K562 (cell line): Measurements from ENCODE around the gene EVL. TPM values are rescaled to one million over a fixed set of nuclear protein-coding genes. Genes with fewer than 3 reads are reported as not detected.
A peak's percentile ranks its signal among the peaks of the same experiment; 100 is the strongest.

Source experiments
- ATAC-seq: fragments of 200-7000 bp; cut with Tn5 transposase; 3 replicates; pipeline ENCODE4 v1.9.1; 2020; ENCODE audit warnings: moderate library complexity
- BruUV-seq: library from RNA; stranded (reverse); fragments of 400-500 nt; replicated peaks from 2 replicates; lab custom pipeline; 2021; lab: Mats Ljungman, UMichigan
- CTCF ChIA-PET: fragments of 300-600 bp; formaldehyde crosslinking; extraction: SDS; loops from one replicate; lab custom pipeline; 2021; ENCODE audit warnings: low intra/inter-chr PET ratio; lab: Yijun Ruan, JAX
- POLR2A ChIA-PET: fragments of 300-600, 350-650 bp; sonication (Branson Sonifier 250); formaldehyde crosslinking; extraction: SDS; loops from one replicate; lab custom pipeline; 2021; ENCODE audit warnings: antibody characterized with exemption, inconsistent platforms; lab: Yijun Ruan, JAX
- DNase-seq, 4 experiments: peaks; one replicate each; pipeline versions ENCODE4 v3.0.0 to v3.0.0-alpha.2; 2011 to 2018; ENCODE audit warnings: low spot score in 3 of 4, mixed read lengths in 3 of 4; ENCODE audit errors: extremely low read depth in 1 of 4
- FAIRE-seq: peaks from 2 replicates; lab custom pipeline; 2011; peaks lifted over from hg19 to GRCh38; lab: Jason Lieb, UNC
- H2AFZ ChIP-seq: 2 replicates; pipeline ENCODE4 v1.6.0; 2011; ENCODE audit warnings: low read depth, low read length, control low read depth, inconsistent platforms
- H3K27ac ChIP-seq: fragments of 200-600 bp; 3 replicates; pipeline ENCODE4 v1.8.0; 2011; ENCODE audit warnings: low read depth, mild to moderate bottlenecking, control low read depth, inconsistent platforms, low read length, moderate library complexity, mixed read lengths; ENCODE audit errors: extremely low read depth
- H3K27me3 ChIP-seq, 2 experiments: fragments of 300-600 bp in 1 of 2; 2 replicates in 1 of 2; 3 replicates in 1 of 2; pipeline versions ENCODE4 v1.6.0 to v1.8.0; 2011; ENCODE audit warnings: inconsistent platforms in 2 of 2, low read length in 2 of 2, mild to moderate bottlenecking in 1 of 2, mixed read lengths in 1 of 2, moderate library complexity in 1 of 2; ENCODE audit not compliant: control insufficient read depth in 2 of 2, insufficient read depth in 2 of 2
- H3K36me3 ChIP-seq: fragments of 300-600 bp; 3 replicates; pipeline ENCODE4 v1.8.0; 2011; ENCODE audit warnings: mild to moderate bottlenecking, low read length, inconsistent platforms; ENCODE audit not compliant: control insufficient read depth, insufficient read depth
- H3K4me1 ChIP-seq, 2 experiments: fragments of 200-600 bp in 1 of 2; replicated peaks in 1 of 2; 2 replicates in 1 of 2; 3 replicates in 1 of 2; pipeline versions ENCODE4 v1.5.1 to v1.8.0; 2011; ENCODE audit warnings: inconsistent platforms in 2 of 2, low read length in 2 of 2, mild to moderate bottlenecking in 1 of 2, mixed read lengths in 1 of 2, moderate library complexity in 1 of 2; ENCODE audit not compliant: control insufficient read depth in 2 of 2, insufficient read depth in 2 of 2
- H3K4me2 ChIP-seq: 2 replicates; pipeline ENCODE4 v1.6.1; 2011; ENCODE audit warnings: low read length, control low read depth, inconsistent platforms, mixed read lengths; ENCODE audit not compliant: insufficient read depth
- H3K4me3 ChIP-seq: fragments of 200-600 bp; sonication (generic), shearing (Covaris generic); 2 replicates; pipeline ENCODE4 v1.5.1; 2016; ENCODE audit warnings: control low read depth, inconsistent platforms
- H3K79me2 ChIP-seq: fragments of 200-600 bp; 3 replicates; pipeline ENCODE4 v1.8.0; 2011; ENCODE audit warnings: low read length, inconsistent platforms; ENCODE audit not compliant: control insufficient read depth, insufficient read depth
- H3K9ac ChIP-seq, 2 experiments: 2 replicates each; pipeline versions ENCODE4 v1.6.0 to v1.6.1; 2011; ENCODE audit warnings: low read depth in 2 of 2, low read length in 2 of 2, control low read depth in 1 of 2, inconsistent platforms in 1 of 2, mild to moderate bottlenecking in 1 of 2, mixed read lengths in 1 of 2; ENCODE audit not compliant: insufficient read depth in 1 of 2
- H3K9me1 ChIP-seq: one replicate; pipeline ENCODE4 v1.6.0; 2011; ENCODE audit warnings: inconsistent platforms, mild to moderate bottlenecking, low read length, moderate library complexity; ENCODE audit not compliant: control insufficient read depth, insufficient read depth
- H3K9me3 ChIP-seq: replicated peaks from 2 replicates; pipeline ENCODE4 v1.5.1; 2011; ENCODE audit warnings: low read depth, low read length, inconsistent platforms; ENCODE audit not compliant: control insufficient read depth, insufficient read depth
- H4K20me1 ChIP-seq: replicated peaks from 2 replicates; pipeline ENCODE4 v1.6.1; 2011; ENCODE audit warnings: low read length, inconsistent platforms, mixed read lengths; ENCODE audit not compliant: control insufficient read depth, insufficient read depth
- DPF2 ChIP-seq: fragments of 450-650 bp; IDR thresholded peaks from 2 replicates; pipeline ENCODE4 v1.6.1; 2016
- EP400 ChIP-seq: fragments of 450-650 bp; IDR thresholded peaks from 2 replicates; pipeline ENCODE4 v1.6.1; 2017; ENCODE audit warnings: antibody characterized with exemption, mild to moderate bottlenecking, moderate library complexity
- HOXB6 ChIP-seq: fragments of 250-450 bp; sonication (Bioruptor Pico); IDR thresholded peaks from 2 replicates; pipeline ENCODE4 v1.5.1; 2022; ENCODE audit warnings: mild to moderate bottlenecking, borderline replicate concordance
- KDM2B ChIP-seq: fragments of 250-450 bp; sonication (Bioruptor Pico); IDR thresholded peaks from 2 replicates; pipeline ENCODE4 v1.8.0; 2021; ENCODE audit warnings: mild to moderate bottlenecking, moderate library complexity
- MAFG ChIP-seq: fragments of 450-650 bp; conservative IDR thresholded peaks from 2 replicates; pipeline ENCODE4 v1.6.1; 2016; ENCODE audit warnings: missing genetic modification characterization, missing compliant biosample characterization
- MCM5 ChIP-seq: fragments of 450-650 bp; IDR thresholded peaks from 2 replicates; pipeline ENCODE4 v1.6.1; 2016; ENCODE audit warnings: low read depth
- MEIS2 ChIP-seq: fragments of 450-650 bp; IDR thresholded peaks from 2 replicates; pipeline ENCODE4 v1.6.1; 2014; ENCODE audit warnings: mild to moderate bottlenecking; ENCODE audit not compliant: partially characterized antibody
- MTA2 ChIP-seq: fragments of 450-650 bp; IDR thresholded peaks from 2 replicates; pipeline ENCODE4 v1.6.1; 2016; ENCODE audit warnings: low read depth
- RUNX1 ChIP-seq: sonication (generic); IDR thresholded peaks from 2 replicates; pipeline ENCODE4 v1.6.1; 2016; ENCODE audit warnings: antibody characterized with exemption, low read depth
- ZFP1 ChIP-seq: fragments of 450-650 bp; formaldehyde crosslinking; IDR thresholded peaks from 2 replicates; pipeline ENCODE4 v1.4.0; 2020; ENCODE audit warnings: mild to moderate bottlenecking, mixed read lengths
- ZNF134 ChIP-seq: fragments of 250-450 bp; sonication (Bioruptor Pico); conservative IDR thresholded peaks from 2 replicates; pipeline ENCODE4 v1.4.0; 2020
- ZNF165 ChIP-seq: fragments of 250-450 bp; sonication (Bioruptor Pico); IDR thresholded peaks from 2 replicates; pipeline ENCODE4 v1.4.0; 2020; ENCODE audit warnings: borderline replicate concordance
- WGBS: fragments of 100-300 bp; shearing (Covaris generic); methylation state at CpG from one replicate; pipeline ENCODE4 v1.1.6; 2016; ENCODE audit warnings: low coverage, mixed read lengths; ENCODE audit not compliant: insufficient coverage; ENCODE audit errors: missing lambda C conversion rate; 5-methylcytosine and 5-hydroxymethylcytosine counted together
- in situ Hi-C: fragments of 300-500 bp; cut with MboI; formaldehyde crosslinking; loops from 4 replicates; pipeline ENCODE4 v1.15.0; 2018; ENCODE audit warnings: inconsistent platforms, mixed read lengths
- intact Hi-C: fragments of 100-400 bp; cut with micrococcal nuclease; formaldehyde crosslinking; loops from 2 replicates; pipeline ENCODE4 v1.14.2; 2022
- polyA plus RNA-seq, 8 experiments: library from polyadenylated mRNA; depleted of rRNA in 4 of 8; stranded (reverse) in 5 of 8; unstranded in 3 of 8; fragments of >200 nt; fragmentation: Nextera tagmentation in 2 of 8; fragmentation: Illumina TruSeq in 1 of 8; extraction: Ambion mirVana in 2 of 8; extraction: Trizol in 1 of 8; gene quantifications; 2 replicates each; pipeline versions ENCODE4 v1.2.1 to v1.2.3, GENCODE V29; 2011 to 2014; ENCODE audit warnings: inconsistent platforms in 1 of 8, missing spikeins in 1 of 8
- total RNA-seq, 7 experiments: library from RNA; depleted of rRNA in 6 of 7; stranded (reverse); fragments of >200 nt in 6 of 7; fragmentation: Illumina TruSeq in 2 of 7; extraction: Trizol in 2 of 7; gene quantifications; 2 replicates each; pipeline versions ENCODE4 v1.2.1 to v1.2.3, GENCODE V29; 2011 to 2021; ENCODE audit warnings: low replicate concordance in 1 of 7
- TF ChIP-seq, protein P1 (sequence below): fragments of 250-450 bp; sonication (Bioruptor Pico); IDR thresholded peaks from 2 replicates; pipeline ENCODE4 v1.5.0; 2022; ENCODE audit warnings: mild to moderate bottlenecking
- TF ChIP-seq, protein P2 (sequence below): IDR thresholded peaks from 2 replicates; pipeline ENCODE4 v1.6.1; 2011; ENCODE audit warnings: borderline replicate concordance, low read depth, mild to moderate bottlenecking, moderate library complexity, low read length; ENCODE audit not compliant: insufficient read depth, poor library complexity, severe bottlenecking
- TF ChIP-seq, protein P3 (sequence below): fragments of 450-650 bp; IDR thresholded peaks from 2 replicates; pipeline ENCODE4 v1.6.1; 2017; ENCODE audit warnings: mild to moderate bottlenecking, moderate library complexity
- TF ChIP-seq, protein P4 (sequence below): fragments of 450-650 bp; IDR thresholded peaks from 2 replicates; pipeline ENCODE4 v1.6.1; 2016; ENCODE audit warnings: missing biosample characterization, missing genetic modification characterization

The EVL gene
- total and polyA plus RNA-seq, 9 of the 15 experiments (the other 6 are each of a cell fraction or from before 2014, with no cell fraction given): 2.9 to 43.4 (median 23.9) TPM

DNA sequence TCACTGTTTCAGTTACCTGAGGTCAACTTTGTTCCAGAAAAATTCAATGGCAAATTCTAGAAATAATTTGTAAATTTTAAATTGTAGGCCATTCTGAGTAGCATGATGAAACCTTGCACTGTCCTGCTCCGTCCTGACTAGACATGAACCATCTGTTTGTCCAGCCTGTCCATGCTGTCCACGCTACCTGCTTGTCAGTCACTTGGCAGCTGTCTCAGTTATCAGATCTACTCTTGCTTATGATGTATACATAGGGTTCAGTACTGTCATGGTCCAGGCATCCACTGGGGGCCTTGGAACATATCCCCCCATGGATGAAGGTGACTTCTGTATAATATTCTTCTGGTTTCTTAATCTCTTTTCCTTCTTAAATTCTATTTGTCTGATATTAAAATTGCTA lies 14.1 kb upstream of the EVL start (continued):
- TF ChIP-seq MCM5 (no peak), MEIS2 (peak; percentile 56)

DNA sequence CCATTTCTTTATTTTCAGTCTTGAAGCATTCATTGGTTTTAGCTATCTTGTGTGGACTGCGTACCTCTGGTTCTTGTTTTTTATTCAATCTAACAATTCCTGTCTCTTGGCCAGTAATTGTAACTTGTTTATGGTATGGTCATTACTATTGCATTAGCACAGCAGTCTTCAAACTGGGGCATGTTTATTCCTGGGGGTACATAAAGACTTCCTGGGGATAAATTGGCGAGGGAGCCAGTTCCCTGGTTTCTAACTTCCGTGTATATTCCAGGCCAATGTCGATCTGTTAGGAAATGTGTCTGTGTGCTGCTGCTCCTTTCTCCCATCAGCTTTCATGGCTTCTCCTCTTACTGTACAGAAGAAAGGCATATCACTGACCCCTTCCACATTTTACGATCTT lies 13.7 kb upstream of the EVL start:
- BruUV-seq: no TSS peak
- POLR2A ChIA-PET: no interaction called here
- ATAC-seq: no peak

More for the DNA sequence above, 13.7 kb upstream of the EVL start:
- TF ChIP-seq, protein P1, sequence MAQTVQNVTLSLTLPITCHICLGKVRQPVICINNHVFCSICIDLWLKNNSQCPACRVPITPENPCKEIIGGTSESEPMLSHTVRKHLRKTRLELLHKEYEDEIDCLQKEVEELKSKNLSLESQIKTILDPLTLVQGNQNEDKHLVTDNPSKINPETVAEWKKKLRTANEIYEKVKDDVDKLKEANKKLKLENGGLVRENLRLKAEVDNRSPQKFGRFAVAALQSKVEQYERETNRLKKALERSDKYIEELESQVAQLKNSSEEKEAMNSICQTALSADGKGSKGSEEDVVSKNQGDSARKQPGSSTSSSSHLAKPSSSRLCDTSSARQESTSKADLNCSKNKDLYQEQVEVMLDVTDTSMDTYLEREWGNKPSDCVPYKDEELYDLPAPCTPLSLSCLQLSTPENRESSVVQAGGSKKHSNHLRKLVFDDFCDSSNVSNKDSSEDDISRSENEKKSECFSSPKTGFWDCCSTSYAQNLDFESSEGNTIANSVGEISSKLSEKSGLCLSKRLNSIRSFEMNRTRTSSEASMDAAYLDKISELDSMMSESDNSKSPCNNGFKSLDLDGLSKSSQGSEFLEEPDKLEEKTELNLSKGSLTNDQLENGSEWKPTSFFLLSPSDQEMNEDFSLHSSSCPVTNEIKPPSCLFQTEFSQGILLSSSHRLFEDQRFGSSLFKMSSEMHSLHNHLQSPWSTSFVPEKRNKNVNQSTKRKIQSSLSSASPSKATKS (CRISPR knock-in tag): no peak
- TF ChIP-seq ZFP1 (CRISPR knock-in tag) (no peak), RUNX1 (no peak), EP400 (no peak), MTA2 (no peak), MAFG (tag) (no peak), DPF2 (no peak), KDM2B (CRISPR knock-in tag) (no peak), ZNF165 (no peak), ZNF134 (CRISPR knock-in tag) (no peak), HOXB6 (CRISPR knock-in tag) (no peak)
- TF ChIP-seq, protein P2, sequence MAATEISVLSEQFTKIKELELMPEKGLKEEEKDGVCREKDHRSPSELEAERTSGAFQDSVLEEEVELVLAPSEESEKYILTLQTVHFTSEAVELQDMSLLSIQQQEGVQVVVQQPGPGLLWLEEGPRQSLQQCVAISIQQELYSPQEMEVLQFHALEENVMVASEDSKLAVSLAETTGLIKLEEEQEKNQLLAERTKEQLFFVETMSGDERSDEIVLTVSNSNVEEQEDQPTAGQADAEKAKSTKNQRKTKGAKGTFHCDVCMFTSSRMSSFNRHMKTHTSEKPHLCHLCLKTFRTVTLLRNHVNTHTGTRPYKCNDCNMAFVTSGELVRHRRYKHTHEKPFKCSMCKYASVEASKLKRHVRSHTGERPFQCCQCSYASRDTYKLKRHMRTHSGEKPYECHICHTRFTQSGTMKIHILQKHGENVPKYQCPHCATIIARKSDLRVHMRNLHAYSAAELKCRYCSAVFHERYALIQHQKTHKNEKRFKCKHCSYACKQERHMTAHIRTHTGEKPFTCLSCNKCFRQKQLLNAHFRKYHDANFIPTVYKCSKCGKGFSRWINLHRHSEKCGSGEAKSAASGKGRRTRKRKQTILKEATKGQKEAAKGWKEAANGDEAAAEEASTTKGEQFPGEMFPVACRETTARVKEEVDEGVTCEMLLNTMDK: no peak
- TF ChIP-seq, protein P3, sequence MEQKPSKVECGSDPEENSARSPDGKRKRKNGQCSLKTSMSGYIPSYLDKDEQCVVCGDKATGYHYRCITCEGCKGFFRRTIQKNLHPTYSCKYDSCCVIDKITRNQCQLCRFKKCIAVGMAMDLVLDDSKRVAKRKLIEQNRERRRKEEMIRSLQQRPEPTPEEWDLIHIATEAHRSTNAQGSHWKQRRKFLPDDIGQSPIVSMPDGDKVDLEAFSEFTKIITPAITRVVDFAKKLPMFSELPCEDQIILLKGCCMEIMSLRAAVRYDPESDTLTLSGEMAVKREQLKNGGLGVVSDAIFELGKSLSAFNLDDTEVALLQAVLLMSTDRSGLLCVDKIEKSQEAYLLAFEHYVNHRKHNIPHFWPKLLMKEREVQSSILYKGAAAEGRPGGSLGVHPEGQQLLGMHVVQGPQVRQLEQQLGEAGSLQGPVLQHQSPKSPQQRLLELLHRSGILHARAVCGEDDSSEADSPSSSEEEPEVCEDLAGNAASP: no peak
- TF ChIP-seq, protein P4, sequence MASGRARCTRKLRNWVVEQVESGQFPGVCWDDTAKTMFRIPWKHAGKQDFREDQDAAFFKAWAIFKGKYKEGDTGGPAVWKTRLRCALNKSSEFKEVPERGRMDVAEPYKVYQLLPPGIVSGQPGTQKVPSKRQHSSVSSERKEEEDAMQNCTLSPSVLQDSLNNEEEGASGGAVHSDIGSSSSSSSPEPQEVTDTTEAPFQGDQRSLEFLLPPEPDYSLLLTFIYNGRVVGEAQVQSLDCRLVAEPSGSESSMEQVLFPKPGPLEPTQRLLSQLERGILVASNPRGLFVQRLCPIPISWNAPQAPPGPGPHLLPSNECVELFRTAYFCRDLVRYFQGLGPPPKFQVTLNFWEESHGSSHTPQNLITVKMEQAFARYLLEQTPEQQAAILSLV (tag): no peak
- Histone ChIP-seq H3K27me3 (no peaks in the 10 kb centered on the region), H3K9me3 (no peaks in the 10 kb centered on the region), H3K36me3 (no peaks in the 10 kb centered on the region), H3K27ac (no peak overlapping the region), H3K4me3 (no peak overlapping the region), H2AFZ (no peak overlapping the region), H4K20me1 (no peaks in the 10 kb centered on the region), H3K4me1 (peaks cover under 1 to 4% of the 10 kb centered on the region in 2 experiments; a peak in 3 of 5 replicates), H3K9me1 (no peaks in the 10 kb centered on the region), H3K9ac (no peak overlapping the region), H3K79me2 (peaks cover 3% of the 10 kb centered on the region; the same call in 2 of the 3 replicates), H3K4me2 (no peak overlapping the region)
- no peak for FAIRE-seq
- intact Hi-C loops (no loop called here), in situ Hi-C loops (no loop called here)
- no peak for DNase-seq
- CTCF ChIA-PET: no interaction called here
- WGBS: 65% methylated on average over 5 of the region's 5 CpGs
